ENCODE measurements around the gene TTC9C.

GRCh38 chr11:62707277-62707861 lies 20.9 kb upstream of the TTC9C start, which contains the start of the genes BSCL2 and GNG3:
- TF ChIP-seq GATA2 (IDR thresholded peaks at IDR 0.05; ENCODE audit: low read depth, low read length) (no peak), GATA3 (IDR thresholded peaks at IDR 0.05; ENCODE audit: low read depth, low read length) (no peak)

Data from SH-SY5Y (cell line).